GM18507 (cell line): Measurements from ENCODE around the gene CUZD1.

Source experiments
- DNase-seq: peaks from one replicate; pipeline ENCODE4 v3.0.0; 2011; ENCODE audit warnings: low read depth; ENCODE audit not compliant: insufficient read length; ENCODE audit errors: extremely low spot score
- FAIRE-seq: peaks from 2 replicates; lab custom pipeline; 2011; peaks lifted over from hg19 to GRCh38; lab: Jason Lieb, UNC

The CUZD1 gene

GRCh38 chr10:122827302-122827701, 18.4 kb downstream of the CUZD1 start:
- DNase-seq (no peak), FAIRE-seq (no peak)

- FAIRE-seq = no peak
- DNase-seq = no peak
Observed at GRCh38 chr10:122822973-122823690, 22.5 kb downstream of the CUZD1 start.

GRCh38 chr10:122821808-122822207, 23.8 kb downstream of the CUZD1 start:
- no peak for DNase-seq
- FAIRE-seq = no peak

GRCh38 chr10:122815458-122815857, 30.2 kb downstream of the CUZD1 start:
- FAIRE-seq (no peak), DNase-seq (no peak)

GRCh38 chr10:122814493-122814892, 31.2 kb downstream of the CUZD1 start:
- FAIRE-seq (no peak), DNase-seq (no peak)

GRCh38 chr10:122812751-122813150, 32.9 kb downstream of the CUZD1 start:
- FAIRE-seq (no peak), DNase-seq (no peak)

- DNase-seq = no peak
- FAIRE-seq = no peak
Observed at GRCh38 chr10:122802282-122802681, 43.4 kb downstream of the CUZD1 start.

GRCh38 chr10:122798704-122799231, 46.9 kb downstream of the CUZD1 start:
- no peak for FAIRE-seq

GRCh38 chr10:122796796-122797195, 48.9 kb downstream of the CUZD1 start:
- FAIRE-seq (no peak), DNase-seq (no peak)

More at GRCh38 chr10:122798704-122799231, 46.9 kb downstream of the CUZD1 start:
- no peak for DNase-seq

- no peak for DNase-seq
- FAIRE-seq = no peak
Observed at GRCh38 chr10:122795924-122796323, 49.7 kb downstream of the CUZD1 start.

GRCh38 chr10:122786269-122786668, 59.4 kb downstream of the CUZD1 start:
- FAIRE-seq (no peak), DNase-seq (no peak)

- DNase-seq = no peak
- no peak for FAIRE-seq
Observed at GRCh38 chr10:122782911-122783310, 62.7 kb downstream of the CUZD1 start.
